OCI-LY7 (cell line): ENCODE measurements around the gene KCNIP3. TPM values are rescaled to one million over a fixed set of nuclear protein-coding genes. Genes with fewer than 3 reads are reported as not detected.

Experiments used
- BruUV-seq: library from RNA; stranded (reverse); fragments of 400-500 nt; replicated peaks from 2 replicates; lab custom pipeline; 2021; lab: Mats Ljungman, UMichigan
- CTCF ChIA-PET: fragments of 300-600 bp; sonication (Branson Sonifier 250); formaldehyde crosslinking; loops from one replicate; lab custom pipeline; 2022; ENCODE audit warnings: antibody characterized with exemption; ENCODE audit not compliant: unreplicated experiment; lab: Charles Lee
- POLR2A ChIA-PET: fragments of 300-600 bp; sonication (Branson Sonifier 250); formaldehyde crosslinking; loops from one replicate; lab custom pipeline; 2022; ENCODE audit warnings: antibody characterized with exemption; lab: Charles Lee
- DNase-seq: peaks from one replicate; pipeline ENCODE4 v3.0.0-alpha.2; 2015; ENCODE audit warnings: low spot score
- H2AFZ ChIP-seq: fragments of 200-600 bp; sonication (generic), shearing (Covaris generic); 2 replicates; pipeline ENCODE4 v1.6.1; 2014; ENCODE audit warnings: mild to moderate bottlenecking, antibody characterized with exemption, low read length, moderate library complexity
- H3K27ac ChIP-seq: fragments of 200-600 bp; sonication (generic); 2 replicates; pipeline ENCODE4 v1.5.1; 2014; ENCODE audit warnings: mixed run types, low read depth, mild to moderate bottlenecking, moderate library complexity, low read length, inconsistent platforms; ENCODE audit not compliant: poor library complexity, severe bottlenecking
- H3K36me3 ChIP-seq: fragments of 200-600 bp; sonication (generic); 2 replicates; pipeline ENCODE4 v1.6.1; 2014; ENCODE audit warnings: mild to moderate bottlenecking, antibody characterized with exemption, low read length, moderate library complexity, mixed read lengths; ENCODE audit not compliant: insufficient read depth
- H3K4me1 ChIP-seq: fragments of 200-600 bp; sonication (generic); 2 replicates; pipeline ENCODE4 v1.5.1; 2014; ENCODE audit warnings: mild to moderate bottlenecking, low read length; ENCODE audit not compliant: insufficient read depth, poor library complexity, severe bottlenecking
- H3K4me2 ChIP-seq: fragments of 200-600 bp; sonication (generic); 2 replicates; pipeline ENCODE4 v1.6.1; 2014; ENCODE audit warnings: mild to moderate bottlenecking, low read length
- H3K4me3 ChIP-seq: fragments of 200-600 bp; sonication (generic); 2 replicates; pipeline ENCODE4 v1.5.1; 2014; ENCODE audit warnings: mild to moderate bottlenecking, low read depth, low read length; ENCODE audit not compliant: poor library complexity, severe bottlenecking
- H3K79me2 ChIP-seq: fragments of 200-600 bp; sonication (generic); 2 replicates; pipeline ENCODE4 v1.6.1; 2016; ENCODE audit warnings: low read depth, mild to moderate bottlenecking, low read length, moderate library complexity, mixed read lengths; ENCODE audit not compliant: insufficient read depth
- H3K9me2 ChIP-seq: fragments of 200-600 bp; sonication (generic); 2 replicates; pipeline ENCODE4 v1.6.1; 2016; ENCODE audit warnings: mild to moderate bottlenecking, low read length, mixed read lengths; ENCODE audit not compliant: insufficient read depth
- H3K9me3 ChIP-seq: fragments of 200-600 bp; sonication (generic); 2 replicates; pipeline ENCODE4 v1.6.1; 2014; ENCODE audit warnings: mild to moderate bottlenecking, mixed run types, low read length, mixed read lengths
- H4K20me1 ChIP-seq: fragments of 200-600 bp; sonication (generic); 2 replicates; pipeline ENCODE4 v1.6.1; 2014; ENCODE audit warnings: mild to moderate bottlenecking, antibody characterized with exemption, low read length, moderate library complexity, mixed read lengths; ENCODE audit not compliant: insufficient read depth
- CTCF ChIP-seq: fragments of 200-600 bp; sonication (generic); conservative IDR thresholded peaks from 2 replicates; pipeline ENCODE4 v1.5.1; 2014; ENCODE audit warnings: mild to moderate bottlenecking, antibody characterized with exemption, low read length, moderate library complexity, mixed read lengths
- EZH2phosphoT487 ChIP-seq: fragments of 200-600 bp; sonication (generic); IDR thresholded peaks from 2 replicates; pipeline ENCODE4 v1.6.1; 2018; ENCODE audit warnings: low read depth, borderline replicate concordance, mild to moderate bottlenecking, mixed run types, antibody characterized with exemption, low read length, moderate library complexity, mixed read lengths
- intact Hi-C: fragments of 100-400 bp; cut with micrococcal nuclease; formaldehyde crosslinking; loops from one replicate; pipeline ENCODE4 v1.10.0; 2022; ENCODE audit not compliant: unreplicated experiment
- total RNA-seq, 2 experiments: library from RNA; depleted of rRNA in 1 of 2; stranded (reverse); fragments of >200 nt in 1 of 2; shearing (Covaris generic) in 1 of 2; gene quantifications; 2 replicates each; pipeline ENCODE4 v1.2.3, GENCODE V29; 2014 to 2022

KCNIP3 gene
- total RNA-seq, 2 experiments from 2014 or later = not detected

GRCh38 chr2:95276244-95276887 is 20.8 kb upstream of the KCNIP3 start:
- Histone ChIP-seq H3K36me3 (no peaks in the 10 kb centered on the region), H3K4me2 (no peak overlapping the region), H3K9me3 (no peaks in the 10 kb centered on the region), H4K20me1 (no peaks in the 10 kb centered on the region), H3K4me3 (no peak overlapping the region), H3K27ac (no peak overlapping the region), H2AFZ (no peak overlapping the region), H3K79me2 (no peaks in the 10 kb centered on the region), H3K9me2 (no peaks in the 10 kb centered on the region), H3K4me1 (no peaks in the 10 kb centered on the region)
- ChIA-PET CTCF (no interaction called here), POLR2A (no interaction called here)
- intact Hi-C loops = no loop called here
- no peak for DNase-seq
- no TSS peak for BruUV-seq
- no peak for TF ChIP-seq CTCF
- TF ChIP-seq EZH2phosphoT487 = no peak

- no peak overlapping the region for H3K4me2 ChIP-seq
Measured at GRCh38 chr2:95276888-95277245, 20.3 kb upstream of the KCNIP3 start.

More at GRCh38 chr2:95276888-95277245, 20.3 kb upstream of the KCNIP3 start:
- H3K4me3 ChIP-seq = no peak overlapping the region
- H3K27ac ChIP-seq = no peak overlapping the region
- DNase-seq = no peak
- H4K20me1 ChIP-seq = no peaks in the 10 kb centered on the region
- intact Hi-C loops = no loop called here
- no peaks in the 10 kb centered on the region for H3K79me2 ChIP-seq
- no peaks in the 10 kb centered on the region for H3K9me3 ChIP-seq
- H2AFZ ChIP-seq = no peak overlapping the region
- no peak for TF ChIP-seq CTCF
- TF ChIP-seq EZH2phosphoT487 = no peak
- POLR2A ChIA-PET = no interaction called here
- H3K4me1 ChIP-seq = no peaks in the 10 kb centered on the region
- CTCF ChIA-PET = no interaction called here
- no TSS peak for BruUV-seq
- H3K36me3 ChIP-seq = no peaks in the 10 kb centered on the region
- H3K9me2 ChIP-seq = no peaks in the 10 kb centered on the region
